GM06990 (cell line): ENCODE results near the gene EME1.

Experiments used
- DNase-seq: peaks from one replicate; pipeline ENCODE4 v3.0.0-alpha.2; 2011; ENCODE audit not compliant: insufficient read length; ENCODE audit errors: extremely low read depth
- H3K27me3 ChIP-seq: replicated peaks from 2 replicates; pipeline ENCODE4 v1.6.0; 2011; ENCODE audit warnings: low read length; ENCODE audit not compliant: control insufficient read depth, insufficient read depth
- H3K36me3 ChIP-seq: 2 replicates; pipeline ENCODE4 v1.5.1; 2011; ENCODE audit warnings: low read length; ENCODE audit not compliant: control insufficient read depth, insufficient read depth
- H3K4me3 ChIP-seq: replicated peaks from 2 replicates; pipeline ENCODE4 v1.5.1; 2011; ENCODE audit warnings: low read depth, mild to moderate bottlenecking, control low read depth, low read length
- CTCF ChIP-seq: IDR thresholded peaks from 2 replicates; pipeline ENCODE4 v1.5.1; 2011; ENCODE audit warnings: low read length, control low read depth, mild to moderate bottlenecking, inconsistent platforms; ENCODE audit not compliant: insufficient read depth, poor library complexity, severe bottlenecking

Gene EME1

DNA sequence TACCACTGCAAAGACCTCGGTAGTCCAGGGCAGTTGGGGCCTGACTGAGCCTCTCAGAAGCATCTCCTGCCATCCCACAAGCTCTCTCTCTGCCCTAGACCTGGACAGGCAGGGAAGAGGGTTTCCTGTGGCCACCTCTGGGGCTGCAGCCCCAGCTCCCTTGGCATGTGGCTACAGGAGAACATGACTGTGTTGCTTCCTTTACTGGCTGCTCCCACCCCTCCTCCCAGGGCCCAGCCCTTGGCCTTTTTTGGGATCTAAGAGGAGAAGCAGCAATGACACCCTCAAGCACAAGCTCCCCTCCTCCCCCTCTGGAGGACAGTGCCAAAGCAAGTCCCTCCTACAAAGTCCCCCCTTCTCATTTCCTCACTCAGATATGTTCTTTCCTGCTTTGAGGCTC, 5.6 kb upstream of the EME1 start:
- Histone ChIP-seq H3K36me3 (peaks cover 22% of the 10 kb centered on the region), H3K27me3 (no peaks in the 10 kb centered on the region), H3K4me3 (no peak overlapping the region)
- no peak for DNase-seq
- no peak for TF ChIP-seq CTCF

GRCh38 chr17:50370052-50370451, 3.0 kb upstream of the EME1 start:
- Histone ChIP-seq H3K4me3 (no peak overlapping the region), H3K27me3 (no peaks in the 10 kb centered on the region), H3K36me3 (peaks cover 22% of the 10 kb centered on the region)
- TF ChIP-seq CTCF: no peak
- no peak for DNase-seq

DNA sequence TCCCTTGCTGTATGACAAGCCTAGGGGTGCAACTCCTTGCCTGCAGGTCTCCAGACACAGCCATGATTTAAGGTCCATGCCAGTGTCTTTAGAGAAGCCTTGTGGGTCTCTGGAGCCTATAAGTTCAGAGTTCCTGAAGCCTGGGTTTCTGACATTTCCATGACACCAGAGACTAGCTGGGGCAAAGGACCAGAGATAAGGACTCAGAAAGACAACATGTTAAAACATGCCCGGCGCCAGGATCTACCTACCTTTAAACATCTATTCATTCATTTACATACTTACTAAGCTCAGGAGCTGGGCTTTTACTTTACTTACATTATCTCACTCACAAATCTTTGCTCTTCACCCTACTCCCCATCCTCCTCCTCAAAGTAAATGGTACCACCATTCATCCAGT, 1.5 kb upstream of the EME1 start:
- peaks cover 19% of the 10 kb centered on the region for H3K36me3 ChIP-seq
- no peak for DNase-seq
- H3K27me3 ChIP-seq: no peaks in the 10 kb centered on the region
- TF ChIP-seq CTCF: no peak
- peak overlapping the region; percentile 94 for H3K4me3 ChIP-seq

- Histone ChIP-seq H3K4me3 (peak overlapping the region; percentile 94), H3K27me3 (no peaks in the 10 kb centered on the region), H3K36me3 (peaks cover 17% of the 10 kb centered on the region)
- DNase-seq: no peak
- TF ChIP-seq CTCF: no peak
These were observed 739 bp upstream of the EME1 start for GRCh38 chr17:50372222-50372757.

DNA sequence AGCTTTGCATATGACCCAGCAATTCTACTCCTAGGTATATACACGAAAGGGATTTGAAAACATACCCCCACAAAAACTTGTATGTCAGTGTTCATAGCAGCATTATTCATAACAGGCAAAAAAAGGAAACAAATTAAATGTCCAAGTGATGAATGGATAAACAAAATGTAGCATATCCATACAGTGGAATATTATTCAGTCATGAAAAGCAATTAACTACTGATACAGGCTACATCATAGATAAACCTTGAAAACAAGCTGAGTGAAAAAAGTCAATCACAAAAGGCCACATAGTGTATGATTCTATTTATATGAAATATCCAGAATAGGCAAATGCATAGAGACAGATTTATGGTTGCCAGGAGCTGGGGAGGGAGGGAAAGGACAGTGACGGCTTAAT, 676 bp downstream of the EME1 start:
- no peak for TF ChIP-seq CTCF
- DNase-seq: no peak
- Histone ChIP-seq H3K36me3 (peaks cover 8% of the 10 kb centered on the region), H3K4me3 (peak overlapping the region; percentile 94), H3K27me3 (no peaks in the 10 kb centered on the region)
